Kidney tubule cell (primary cell): ENCODE results near the gene NKTR.
"Not testable (repeated sequence)": the region's sequence is repeated elsewhere in the genome, so short reads cannot be mapped to it uniquely, and the experiment has no call there.

Source experiments
- DNase-seq: peaks from one replicate; pipeline ENCODE4 v3.0.0-alpha.2; 2018; ENCODE audit warnings: low spot score

NKTR gene

DNA sequence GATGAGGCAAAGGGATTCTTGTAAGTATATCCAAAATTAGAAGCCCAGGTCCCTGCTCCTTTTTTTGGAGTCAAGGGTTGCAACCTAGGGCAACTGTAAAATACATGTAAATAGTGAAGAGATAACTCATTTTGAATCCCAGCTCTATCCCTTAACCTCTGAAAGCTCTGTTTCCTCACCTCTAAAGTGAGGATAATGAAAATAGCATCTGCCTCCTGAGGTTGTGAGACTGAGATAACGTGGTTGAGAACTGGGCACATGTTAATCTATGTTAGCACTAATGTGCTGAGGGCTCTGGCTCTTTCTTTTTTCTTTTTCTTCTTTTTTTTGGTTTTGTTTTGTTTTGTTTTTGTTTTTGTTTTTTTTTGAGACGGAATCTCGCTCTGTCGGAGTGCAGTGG lies 4.8 kb upstream of the NKTR start:
- no peak for DNase-seq

DNA sequence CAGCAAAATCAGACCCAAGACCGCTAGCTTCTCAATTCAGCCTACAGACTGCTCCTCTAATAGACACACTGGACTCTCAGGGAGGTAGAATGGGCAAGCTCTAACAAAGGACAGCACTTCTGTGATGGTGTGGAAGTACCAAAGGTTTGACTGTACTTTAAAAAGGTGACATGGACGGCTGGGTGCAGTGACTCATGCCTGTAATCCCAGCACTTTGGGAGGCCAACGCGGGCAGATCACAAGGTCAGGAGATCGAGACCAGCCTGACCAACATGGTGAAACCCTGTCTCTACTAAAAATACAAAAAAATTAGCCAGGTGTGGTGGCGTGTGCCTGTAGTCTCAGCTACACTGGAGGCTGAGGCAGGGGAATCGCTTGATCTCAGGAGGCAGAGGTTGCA lies 3.4 kb upstream of the NKTR start:
- not testable (repeated sequence) for DNase-seq

DNA sequence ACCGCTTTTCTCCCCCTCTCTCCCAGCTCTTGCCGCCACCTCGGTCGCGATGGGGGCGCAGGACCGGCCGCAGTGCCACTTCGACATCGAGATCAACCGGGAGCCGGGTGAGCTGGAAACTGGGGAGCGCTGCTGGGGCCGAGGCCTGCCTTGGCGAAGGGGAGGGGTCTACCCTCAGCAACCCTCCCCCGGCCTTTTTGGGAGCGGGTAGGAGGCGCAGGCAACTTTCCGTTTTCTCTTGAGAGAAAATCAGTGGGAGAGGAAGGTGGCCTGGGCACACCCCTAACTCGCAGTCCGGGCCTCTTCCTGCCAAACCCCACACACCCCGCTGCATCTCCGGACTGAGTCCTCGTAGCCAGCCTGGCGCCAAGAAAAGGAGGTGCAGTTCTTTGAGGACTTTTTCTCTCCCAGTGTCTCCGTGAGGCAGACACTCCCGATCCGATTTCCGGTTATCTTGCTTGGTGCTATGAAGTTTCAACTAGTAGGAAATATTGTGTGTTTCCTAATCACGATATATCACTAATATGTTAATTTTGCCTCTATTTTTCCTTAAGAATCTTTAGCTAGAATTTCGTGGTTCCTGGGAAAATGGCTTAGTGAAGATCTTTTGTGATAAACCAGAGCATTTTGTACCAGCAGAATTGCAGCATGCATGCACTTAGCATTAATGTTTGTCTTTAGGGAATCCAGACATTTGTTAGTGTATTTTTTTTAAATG lies 631 bp downstream of the NKTR start:
- peak; percentile 68 for DNase-seq

DNA sequence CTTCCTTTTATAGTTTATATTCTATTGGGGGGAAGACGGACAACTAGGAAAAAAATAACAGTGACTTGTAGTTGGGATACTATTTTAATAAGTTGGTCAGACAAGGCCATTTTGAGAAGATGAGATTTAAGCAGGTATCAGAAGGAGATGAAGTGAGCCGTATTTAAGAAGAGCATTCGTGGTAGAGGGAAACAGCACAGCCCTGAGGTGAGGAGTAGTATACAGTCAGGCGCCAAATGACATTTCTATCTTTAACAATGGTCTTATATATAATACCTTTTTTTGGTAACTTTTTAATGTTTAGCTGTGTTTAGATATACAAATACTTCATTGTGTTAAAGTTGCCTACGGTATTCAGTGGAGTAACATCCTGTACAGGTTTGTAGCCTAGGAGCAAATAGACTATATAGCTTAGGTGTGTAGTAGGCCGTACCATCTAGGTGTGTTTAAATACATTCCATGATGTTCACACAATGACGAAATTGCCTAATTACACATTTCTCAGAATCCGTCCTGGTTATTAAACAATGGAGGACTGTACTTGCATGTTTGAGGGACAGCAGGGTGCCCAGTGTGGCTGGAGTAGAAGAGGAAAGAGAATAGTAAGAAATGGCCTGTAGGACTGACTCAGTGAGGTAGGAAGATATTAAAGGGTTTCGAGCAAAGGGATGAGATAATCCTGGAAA lies 1.6 kb downstream of the NKTR start:
- DNase-seq, result peak; percentile 26

DNA sequence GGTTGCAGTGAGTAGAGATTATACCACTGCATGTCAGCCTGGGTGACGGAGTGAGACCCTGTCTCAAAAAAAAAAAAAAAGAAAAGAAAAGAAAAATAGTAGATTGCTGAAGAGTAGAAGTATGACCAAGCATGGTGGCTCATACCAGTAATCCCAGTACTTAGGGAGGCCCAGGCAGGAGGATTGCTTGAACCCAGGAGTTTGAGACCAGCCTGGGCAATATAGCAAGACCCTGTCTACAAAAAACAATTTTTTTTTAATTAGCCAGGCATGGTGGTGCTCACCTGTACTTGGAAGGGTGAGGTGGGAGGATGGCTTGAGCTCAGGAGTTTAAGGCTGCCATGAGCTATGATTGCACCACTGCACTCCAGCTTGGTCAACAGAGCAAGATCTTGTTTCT lies 2.5 kb downstream of the NKTR start:
- no peak for DNase-seq

DNA sequence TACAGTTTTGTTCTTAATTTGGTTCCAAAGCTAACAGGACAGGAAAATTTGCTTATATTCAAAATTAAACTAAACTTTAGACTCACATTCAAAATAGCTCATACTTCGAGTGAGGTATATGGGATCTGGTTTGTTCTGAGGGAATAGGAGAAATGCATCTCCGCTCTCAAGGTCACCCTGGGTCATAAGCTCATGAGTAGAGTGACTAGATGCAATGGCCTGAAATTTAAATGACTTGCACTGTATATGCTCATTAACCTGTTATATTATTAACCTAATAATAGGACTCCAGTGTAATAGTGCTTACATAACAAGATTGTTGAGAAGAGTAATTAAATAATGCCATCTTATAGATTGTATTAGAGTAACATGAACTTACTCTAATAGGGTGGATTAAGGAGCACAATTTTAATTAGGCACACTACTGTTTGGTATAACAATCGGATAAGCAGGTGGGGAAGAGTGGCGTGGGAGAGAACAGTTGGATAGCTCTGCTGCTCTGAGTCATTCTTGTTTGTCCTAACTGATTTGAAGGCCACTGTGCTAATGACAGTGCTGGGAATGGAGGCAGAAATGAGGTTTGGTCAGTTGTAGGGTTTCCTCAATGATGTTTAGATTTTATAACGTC lies 5.2 kb downstream of the NKTR start:
- peak; percentile 12 for DNase-seq

DNA sequence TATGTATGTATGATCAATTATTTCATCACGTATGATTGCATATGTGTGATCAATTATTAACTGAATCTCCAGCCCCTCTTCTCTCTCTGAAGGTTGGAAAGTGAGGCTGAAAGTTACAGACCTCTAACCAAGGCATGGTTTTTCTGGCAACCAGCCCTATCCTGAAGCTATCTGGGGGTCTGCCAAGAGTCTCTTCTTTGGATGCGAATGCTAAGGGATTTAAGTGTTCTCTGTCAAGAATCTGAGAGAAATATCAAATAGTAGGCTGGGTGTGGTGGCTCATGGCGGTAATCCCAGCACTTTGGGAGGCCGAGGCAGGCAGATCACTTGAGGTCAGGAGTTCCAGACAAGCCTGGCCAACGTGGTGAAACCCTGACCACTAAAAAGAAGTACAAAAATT lies 8.1 kb downstream of the NKTR start:
- no peak for DNase-seq

DNA sequence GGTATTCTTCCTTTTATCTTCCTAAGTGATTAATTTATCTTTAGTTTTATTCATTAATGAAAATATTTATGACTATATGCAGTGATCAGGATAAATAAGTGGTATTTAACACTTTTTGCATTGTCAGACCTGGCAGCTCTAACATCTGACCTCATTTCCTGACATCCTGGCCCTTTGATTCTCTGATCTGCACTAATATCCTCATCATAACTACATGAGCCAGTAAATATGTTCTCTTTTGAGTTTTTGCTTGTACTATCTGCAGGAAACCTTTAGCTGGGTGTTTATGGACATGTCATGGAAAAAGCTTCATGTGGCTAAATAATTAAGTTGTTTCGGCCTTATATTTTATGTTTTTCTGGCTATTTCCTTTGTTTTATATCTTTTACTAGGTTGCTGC lies 10.5 kb downstream of the NKTR start:
- DNase-seq, result no peak

DNA sequence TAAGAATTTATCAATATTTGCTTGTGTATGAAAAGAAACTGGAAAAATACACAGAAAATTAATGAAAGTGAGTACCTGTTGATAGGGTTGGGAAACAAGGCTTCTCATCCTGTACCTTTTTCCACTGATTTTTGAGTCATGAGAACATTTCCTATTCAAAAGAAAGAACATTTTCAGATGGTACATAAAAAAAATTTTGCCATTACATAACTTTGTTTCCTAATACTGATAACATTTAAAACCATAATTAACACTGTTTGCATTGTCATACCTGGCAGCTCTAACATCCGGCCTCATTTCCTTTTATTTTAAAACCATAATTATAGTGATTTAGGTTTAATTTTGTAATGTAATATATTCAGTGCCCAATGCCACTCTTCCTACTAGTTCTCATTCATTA lies 11.7 kb downstream of the NKTR start:
- DNase-seq, result no peak

DNA sequence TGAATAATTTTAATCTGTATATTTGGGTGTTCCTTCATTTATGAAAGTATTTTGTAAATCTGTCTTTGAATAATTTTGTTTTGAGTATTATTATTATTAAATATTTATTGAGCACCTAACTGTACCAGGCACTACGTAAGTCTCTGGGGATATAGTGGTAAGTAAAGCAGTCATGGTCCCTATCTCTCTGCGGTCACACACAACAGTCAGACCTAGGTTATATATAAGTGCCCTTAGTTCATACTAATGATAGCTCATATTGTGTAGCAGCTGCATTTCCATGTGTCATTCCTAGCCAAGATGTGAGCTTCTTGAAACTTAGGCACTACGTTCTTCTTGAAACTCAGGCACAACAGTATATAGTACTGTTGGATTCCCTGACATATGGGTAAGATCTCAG lies 12.4 kb downstream of the NKTR start:
- DNase-seq, result no peak

DNA sequence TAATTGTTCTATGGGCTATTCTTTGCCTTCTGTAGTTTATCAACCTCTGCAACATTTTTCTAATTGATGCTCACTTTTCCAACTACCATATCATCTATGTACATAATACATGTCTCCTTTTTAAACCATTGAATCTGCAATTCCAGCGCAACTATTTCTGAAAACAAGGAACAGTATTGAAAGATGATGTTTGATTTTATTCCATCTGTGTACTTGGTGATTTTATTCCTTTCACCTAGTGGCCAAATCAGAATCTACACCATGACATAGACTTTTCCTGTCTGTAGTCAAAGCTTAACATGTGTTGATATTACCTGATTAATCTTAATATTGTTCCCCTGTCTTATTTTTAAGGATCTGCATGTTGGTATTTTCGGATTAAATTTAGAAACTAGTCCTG lies 13.0 kb downstream of the NKTR start:
- no peak for DNase-seq

DNA sequence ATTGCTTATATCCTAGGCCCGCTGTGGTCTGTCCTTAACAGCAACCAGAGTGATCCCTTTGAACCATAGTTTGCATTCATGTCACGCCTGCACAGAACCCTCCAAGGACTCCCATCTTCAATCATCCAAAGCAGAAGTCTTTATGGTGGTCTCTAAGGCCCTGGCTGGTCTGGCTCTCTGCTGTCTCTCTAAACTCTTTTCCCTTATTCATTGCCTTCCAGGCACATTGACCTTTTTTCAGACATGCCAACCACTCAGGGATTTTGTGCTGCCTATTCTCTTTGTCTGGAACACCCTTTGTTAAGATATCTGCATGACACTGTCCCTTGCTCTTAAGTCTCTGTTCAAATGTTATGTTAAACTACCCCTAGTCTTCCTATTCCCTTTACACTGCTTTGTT lies 31.1 kb downstream of the NKTR start:
- DNase-seq, result no peak

DNA sequence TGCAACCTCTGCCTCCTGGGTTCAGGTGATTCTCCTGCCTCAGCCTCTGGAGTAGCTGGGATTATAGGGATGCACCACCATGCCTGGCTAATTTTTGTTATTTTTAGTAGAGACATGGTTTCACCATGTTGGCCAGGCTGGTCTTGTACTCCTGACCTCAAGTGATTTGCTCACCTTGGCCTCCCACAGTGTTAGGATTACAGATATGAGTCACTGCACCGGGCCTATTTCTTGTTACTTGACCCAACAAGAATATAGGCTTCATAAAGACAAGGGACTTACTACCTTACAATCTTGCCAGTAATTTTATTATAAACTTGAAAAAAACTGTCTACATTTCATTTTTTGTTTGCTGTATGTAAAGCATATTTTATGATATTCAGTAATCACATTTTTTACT lies 31.7 kb downstream of the NKTR start:
- DNase-seq, result peak; percentile 59

DNA sequence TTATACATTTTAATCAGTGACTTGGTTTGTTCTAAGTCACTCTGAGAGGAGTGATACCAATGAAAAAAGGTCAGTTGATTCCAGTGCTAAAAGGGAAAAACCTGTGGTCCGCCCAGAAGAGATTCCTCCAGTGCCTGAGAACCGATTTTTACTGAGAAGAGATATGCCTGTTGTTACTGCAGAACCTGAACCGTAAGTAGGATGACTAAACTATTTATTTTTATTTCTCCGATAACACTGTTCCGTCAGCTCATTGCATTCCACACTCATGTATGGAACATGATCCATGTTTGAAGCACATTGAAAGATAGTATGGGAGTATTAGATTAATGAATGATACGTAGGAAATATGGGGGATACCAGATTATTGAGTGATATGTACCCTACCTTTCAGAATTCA lies 33.1 kb downstream of the NKTR start:
- DNase-seq, result no peak

DNA sequence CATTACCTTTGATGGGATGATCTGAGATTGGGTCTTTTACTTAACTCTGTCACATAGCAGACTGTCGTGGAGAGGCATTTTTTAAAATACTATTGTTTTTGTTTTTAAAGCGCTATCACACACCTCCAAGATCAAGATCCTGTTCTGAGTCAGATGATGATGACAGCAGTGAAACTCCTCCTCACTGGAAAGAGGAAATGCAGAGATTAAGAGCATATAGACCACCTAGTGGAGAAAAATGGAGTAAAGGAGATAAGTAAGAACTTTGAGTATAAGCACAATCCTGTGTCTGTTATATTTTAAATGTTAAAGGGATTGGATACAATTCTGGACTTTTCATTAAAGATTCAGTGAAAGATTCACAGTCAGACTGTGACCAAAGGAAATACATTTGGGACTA lies 34.6 kb downstream of the NKTR start:
- DNase-seq, result peak; percentile 52

DNA sequence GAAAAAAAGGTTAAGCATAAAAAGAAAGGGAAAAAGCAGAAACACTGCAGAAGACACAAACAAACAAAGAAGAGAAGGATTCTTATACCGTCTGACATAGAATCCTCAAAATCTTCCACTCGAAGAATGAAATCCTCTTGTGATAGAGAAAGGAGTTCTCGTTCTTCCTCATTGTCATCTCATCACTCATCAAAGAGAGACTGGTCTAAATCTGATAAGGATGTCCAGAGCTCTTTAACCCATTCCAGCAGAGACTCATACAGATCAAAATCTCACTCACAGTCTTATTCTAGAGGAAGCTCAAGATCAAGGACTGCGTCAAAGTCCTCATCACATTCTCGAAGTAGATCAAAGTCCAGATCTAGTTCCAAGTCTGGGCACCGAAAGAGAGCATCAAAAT lies 36.5 kb downstream of the NKTR start:
- DNase-seq, result no peak

DNA sequence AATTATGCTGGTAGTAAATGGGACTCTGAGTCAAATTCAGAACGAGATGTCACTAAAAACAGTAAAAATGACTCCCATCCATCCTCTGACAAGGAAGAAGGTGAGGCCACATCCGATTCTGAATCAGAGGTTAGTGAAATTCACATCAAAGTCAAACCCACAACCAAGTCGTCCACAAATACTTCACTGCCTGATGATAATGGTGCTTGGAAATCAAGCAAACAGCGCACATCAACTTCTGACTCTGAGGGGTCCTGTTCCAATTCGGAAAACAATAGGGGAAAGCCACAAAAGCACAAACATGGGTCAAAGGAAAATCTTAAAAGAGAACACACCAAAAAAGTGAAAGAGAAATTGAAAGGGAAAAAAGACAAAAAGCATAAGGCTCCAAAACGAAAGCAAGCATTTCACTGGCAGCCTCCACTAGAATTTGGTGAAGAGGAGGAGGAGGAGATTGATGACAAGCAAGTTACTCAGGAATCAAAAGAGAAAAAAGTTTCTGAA lies 37.9 kb downstream of the NKTR start:
- no peak for DNase-seq

DNA sequence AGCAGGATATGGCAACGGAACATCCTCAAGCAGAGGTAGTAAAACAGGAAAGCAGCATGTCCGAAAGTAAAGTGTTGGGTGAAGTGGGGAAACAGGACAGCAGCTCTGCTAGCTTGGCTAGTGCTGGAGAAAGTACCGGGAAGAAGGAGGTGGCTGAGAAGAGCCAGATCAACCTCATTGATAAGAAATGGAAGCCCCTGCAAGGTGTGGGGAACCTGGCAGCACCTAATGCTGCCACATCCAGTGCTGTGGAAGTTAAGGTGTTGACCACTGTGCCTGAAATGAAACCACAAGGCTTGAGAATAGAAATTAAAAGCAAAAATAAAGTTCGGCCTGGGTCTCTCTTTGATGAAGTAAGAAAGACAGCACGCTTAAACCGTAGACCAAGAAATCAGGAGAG lies 38.7 kb downstream of the NKTR start:
- DNase-seq, result no peak

DNA sequence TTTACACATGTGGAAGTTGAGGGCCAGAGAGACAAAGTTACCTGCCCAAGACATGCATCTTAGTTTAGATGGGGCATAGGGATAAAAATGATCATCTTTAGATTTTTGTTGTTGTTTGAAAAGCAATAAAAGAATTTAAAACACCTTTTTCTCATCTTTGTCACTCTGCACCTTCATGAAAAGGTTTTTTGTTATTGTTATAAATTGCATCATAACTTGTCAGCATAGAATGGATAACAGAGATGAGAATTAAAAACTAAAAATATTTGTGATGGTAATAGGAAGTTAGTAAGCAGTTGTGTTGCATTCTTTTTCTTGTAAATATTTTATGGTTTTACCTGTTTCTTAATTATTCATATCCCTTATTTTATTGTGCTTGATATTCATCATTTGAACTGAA lies 39.6 kb downstream of the NKTR start:
- no peak for DNase-seq

DNA sequence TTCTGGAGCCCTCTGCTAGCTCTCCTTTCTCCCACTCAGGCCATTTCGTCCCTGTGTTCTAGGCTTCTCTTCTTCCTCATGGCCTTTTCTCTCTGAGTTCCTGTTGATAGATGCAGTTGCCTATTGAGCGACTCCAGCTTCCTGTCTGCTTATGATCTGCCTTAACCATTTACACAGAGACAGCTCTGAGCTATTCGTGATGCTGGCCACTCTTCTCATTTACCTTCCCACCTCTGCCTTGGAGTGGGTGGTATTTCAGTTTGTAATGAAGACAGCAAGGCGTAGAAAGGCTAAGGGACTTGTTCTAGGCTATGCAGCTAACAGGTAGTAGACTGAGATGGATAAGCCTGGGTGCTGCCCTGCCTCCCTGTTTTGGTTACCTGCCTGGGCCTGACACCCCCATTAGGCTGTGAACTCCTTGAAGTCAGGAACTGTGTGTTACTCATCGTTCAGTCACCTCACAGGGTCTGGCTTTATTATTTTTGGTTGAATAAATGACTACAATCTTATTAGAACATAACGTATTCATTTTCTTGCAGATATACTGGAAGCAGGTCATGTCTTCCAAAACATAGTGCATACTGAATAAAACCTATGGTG lies 40.4 kb downstream of the NKTR start:
- DNase-seq, result no peak

DNA sequence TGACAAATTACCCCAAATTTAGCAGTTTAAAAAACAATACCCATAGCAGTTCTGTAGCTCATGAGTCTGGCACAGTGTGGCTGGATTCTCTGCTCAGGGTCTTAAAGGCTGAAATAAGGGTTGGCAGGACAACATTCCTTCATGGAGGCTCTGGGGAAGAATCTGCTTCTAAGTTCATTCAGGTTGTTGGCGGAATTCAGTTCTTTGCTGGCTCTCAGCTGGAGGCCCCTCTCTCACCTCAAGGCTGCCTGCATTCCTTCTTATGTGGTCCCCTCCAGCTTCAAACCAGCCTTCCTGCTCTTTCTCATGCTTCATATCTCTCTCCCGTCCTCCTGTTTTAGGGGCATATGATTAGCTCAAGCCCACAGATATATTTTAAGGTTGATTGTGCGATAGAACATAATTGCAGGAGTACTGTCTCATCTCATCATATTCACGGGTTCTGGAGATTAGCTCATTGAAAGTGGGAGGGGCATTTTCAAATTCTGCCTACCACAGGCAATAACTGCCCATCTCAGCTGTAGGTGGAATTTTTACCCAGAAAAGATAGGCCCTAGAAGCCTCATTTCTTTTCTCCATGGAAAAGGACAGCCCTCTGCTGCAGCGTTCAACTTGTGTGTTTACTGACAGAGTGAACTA lies 47.5 kb downstream of the NKTR start:
- DNase-seq, result no peak

DNA sequence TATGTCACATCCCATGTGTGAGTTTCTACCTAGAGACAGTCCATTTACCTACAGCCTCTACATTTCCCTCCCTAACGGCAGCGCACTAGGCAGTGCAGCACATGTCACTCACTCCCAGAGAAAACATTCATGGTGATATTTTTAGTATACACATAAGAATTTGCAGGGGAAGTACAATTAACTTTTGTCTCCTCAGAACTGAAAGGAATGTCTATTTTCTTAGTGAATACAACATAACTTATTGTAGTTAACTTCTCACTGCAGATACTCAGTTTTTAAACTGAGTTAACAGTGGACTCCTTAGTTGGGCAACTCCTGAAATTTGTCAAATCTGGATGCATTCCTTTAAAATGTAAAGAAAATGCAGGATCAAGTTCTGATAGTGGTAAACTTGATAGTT lies 48.5 kb downstream of the NKTR start:
- DNase-seq, result no peak

DNA sequence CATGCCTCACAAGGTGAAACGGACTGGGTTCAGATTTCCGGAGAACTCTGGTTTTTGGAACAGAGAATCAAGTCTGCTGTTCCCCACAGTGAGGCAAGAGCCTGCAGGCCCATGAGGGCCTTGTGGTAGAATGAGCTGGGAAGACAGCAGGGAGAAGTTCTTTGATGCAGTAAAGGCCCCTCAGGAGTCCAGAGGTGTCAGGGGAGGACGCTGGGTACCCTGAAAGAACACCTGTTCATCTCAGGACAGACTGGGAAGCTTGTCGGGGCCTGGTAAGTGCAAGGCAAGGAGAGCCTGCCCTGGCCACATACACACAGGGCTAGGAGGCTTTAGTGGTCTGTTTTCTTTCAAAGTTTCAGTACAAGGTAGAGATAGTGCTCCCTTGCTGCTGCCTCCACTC lies 49.3 kb downstream of the NKTR start:
- no peak for DNase-seq
